H1 (cell line): ENCODE measurements around the gene COPS6. TPM values are rescaled to one million over a fixed set of nuclear protein-coding genes. Genes with fewer than 3 reads are reported as not detected.

ENCODE experiments used
- CTCF ChIA-PET: fragments of 300-600 bp; sonication (Branson Sonifier 250); formaldehyde crosslinking; loops from one replicate; lab custom pipeline; 2021; ENCODE audit not compliant: partially characterized antibody; lab: Charles Lee
- POLR2A ChIA-PET: fragments of 300-600 bp; sonication (Branson Sonifier 250); formaldehyde crosslinking; loops from one replicate; lab custom pipeline; 2021; ENCODE audit warnings: inconsistent platforms; ENCODE audit not compliant: partially characterized antibody; lab: Charles Lee
- DNase-seq, 2 experiments: peaks; one replicate each; pipeline versions ENCODE4 v3.0.0 to v3.0.0-alpha.2; 2010 to 2022; ENCODE audit warnings: low spot score in 2 of 2, low read depth in 1 of 2, mixed read lengths in 1 of 2
- FAIRE-seq: peaks from 2 replicates; lab custom pipeline; 2011; peaks lifted over from hg19 to GRCh38; lab: Jason Lieb, UNC
- H2AFZ ChIP-seq: 2 replicates; pipeline ENCODE4 v1.8.1; 2012; ENCODE audit warnings: low read length, inconsistent platforms
- H2AK5ac ChIP-seq: 2 replicates; pipeline ENCODE4 v1.6.1; 2013; ENCODE audit warnings: low read depth, low read length
- H2BK120ac ChIP-seq: replicated peaks from 2 replicates; pipeline ENCODE3; 2013; ENCODE audit warnings: low read depth, low read length, inconsistent platforms
- H2BK12ac ChIP-seq: 2 replicates; pipeline ENCODE4 v1.6.1; 2013; ENCODE audit warnings: low read depth, low read length
- H2BK15ac ChIP-seq: 2 replicates; pipeline ENCODE4 v1.6.1; 2013; ENCODE audit warnings: low read length
- H2BK20ac ChIP-seq: 2 replicates; pipeline ENCODE4 v1.6.1; 2013; ENCODE audit warnings: low read length
- H2BK5ac ChIP-seq: 2 replicates; pipeline ENCODE4 v1.6.1; 2013; ENCODE audit warnings: low read depth, low read length
- H3K14ac ChIP-seq: 2 replicates; pipeline ENCODE4 v1.6.1; 2013; ENCODE audit warnings: inconsistent platforms; ENCODE audit not compliant: insufficient read length
- H3K18ac ChIP-seq: 2 replicates; pipeline ENCODE4 v1.6.1; 2013; ENCODE audit warnings: low read length; ENCODE audit errors: extremely low read depth
- H3K23ac ChIP-seq: 2 replicates; pipeline ENCODE4 v1.6.1; 2013; ENCODE audit warnings: inconsistent platforms; ENCODE audit not compliant: insufficient read length
- H3K23me2 ChIP-seq: 2 replicates; pipeline ENCODE4 v1.6.1; 2013; ENCODE audit warnings: low read depth, low read length
- H3K27ac ChIP-seq: 2 replicates; pipeline ENCODE4 v1.6.1; 2011; ENCODE audit warnings: low read depth, low read length, inconsistent platforms
- H3K27me3 ChIP-seq, 4 experiments: replicated peaks in 1 of 4; 1 replicate in 1 of 4; 2 replicates in 3 of 4; pipeline versions ENCODE4 v1.6.1 to v1.8.1; 2011 to 2013; ENCODE audit warnings: low read length in 3 of 4, mild to moderate bottlenecking in 3 of 4, inconsistent platforms in 2 of 4, mixed read lengths in 2 of 4, moderate library complexity in 1 of 4; ENCODE audit not compliant: control insufficient read depth in 3 of 4, insufficient read depth in 3 of 4; ENCODE audit errors: extremely low read depth in 1 of 4
- H3K36me3 ChIP-seq, 4 experiments: 2 replicates each; pipeline versions ENCODE4 v1.6.1 to v1.8.1; 2011 to 2013; ENCODE audit warnings: mild to moderate bottlenecking in 4 of 4, low read length in 3 of 4, moderate library complexity in 2 of 4, control low read depth in 1 of 4, inconsistent platforms in 1 of 4; ENCODE audit not compliant: insufficient read depth in 4 of 4, control insufficient read depth in 2 of 4
- H3K4ac ChIP-seq: replicated peaks from 2 replicates; pipeline ENCODE3; 2013; ENCODE audit warnings: low read length, low read depth, mixed read lengths, inconsistent platforms; ENCODE audit not compliant: insufficient read length
- H3K4me1 ChIP-seq, 4 experiments: replicated peaks in 1 of 4; 1 replicate in 1 of 4; 2 replicates in 3 of 4; pipeline versions ENCODE4 v1.6.1 to v1.8.1; 2011 to 2013; ENCODE audit warnings: low read length in 3 of 4, inconsistent platforms in 2 of 4, mixed read lengths in 1 of 4; ENCODE audit not compliant: insufficient read depth in 4 of 4, control insufficient read depth in 3 of 4
- H3K4me2 ChIP-seq, 2 experiments: 2 replicates each; pipeline versions ENCODE4 v1.6.1 to v1.8.1; 2011 to 2013; ENCODE audit warnings: low read depth in 2 of 2, low read length in 2 of 2, control low read depth in 1 of 2, inconsistent platforms in 1 of 2, mild to moderate bottlenecking in 1 of 2; ENCODE audit not compliant: insufficient read depth in 1 of 2
- H3K4me3 ChIP-seq, 4 experiments: fragments of 200-600, 300-600 bp in 1 of 4; sonication (generic), shearing (Covaris generic), sonication (Bioruptor Twin) in 1 of 4; 2 replicates each; pipeline versions ENCODE4 v1.5.1 to v1.8.1; 2011 to 2016; ENCODE audit warnings: low read length in 4 of 4, low read depth in 3 of 4, control low read depth in 2 of 4, inconsistent platforms in 2 of 4, mild to moderate bottlenecking in 2 of 4, mixed read lengths in 1 of 4, moderate library complexity in 1 of 4; ENCODE audit not compliant: insufficient read depth in 2 of 4; ENCODE audit errors: extremely low read depth in 1 of 4
- H3K56ac ChIP-seq: replicated peaks from 2 replicates; pipeline ENCODE3; 2013; ENCODE audit warnings: low read depth, mild to moderate bottlenecking, mixed read lengths, low read length, inconsistent platforms; ENCODE audit not compliant: insufficient read length
- H3K79me1 ChIP-seq: 2 replicates; pipeline ENCODE4 v1.6.1; 2013; ENCODE audit warnings: low read depth, low read length, control low read depth
- H3K79me2 ChIP-seq, 2 experiments: 2 replicates each; pipeline versions ENCODE4 v1.6.1 to v1.8.1; 2012 to 2013; ENCODE audit warnings: low read length in 2 of 2, mild to moderate bottlenecking in 2 of 2, inconsistent platforms in 1 of 2; ENCODE audit not compliant: insufficient read depth in 2 of 2, control insufficient read depth in 1 of 2
- H3K9ac ChIP-seq, 4 experiments: replicated peaks in 1 of 4; 1 replicate in 1 of 4; 2 replicates in 3 of 4; pipeline versions ENCODE4 v1.6.1 to v1.8.1; 2011 to 2013; ENCODE audit warnings: low read depth in 3 of 4, low read length in 3 of 4, control low read depth in 2 of 4, mild to moderate bottlenecking in 2 of 4, moderate library complexity in 2 of 4, inconsistent platforms in 1 of 4; ENCODE audit errors: extremely low read depth in 1 of 4
- H3K9me3 ChIP-seq, 2 experiments: 2 replicates each; pipeline versions ENCODE4 v1.6.1 to v1.8.1; 2012 to 2013; ENCODE audit warnings: mild to moderate bottlenecking in 2 of 2, moderate library complexity in 2 of 2, control low read depth in 1 of 2, inconsistent platforms in 1 of 2, low read depth in 1 of 2, low read length in 1 of 2, mixed read lengths in 1 of 2; ENCODE audit not compliant: insufficient read depth in 2 of 2
- H4K20me1 ChIP-seq, 2 experiments: replicated peaks in 1 of 2; 2 replicates each; pipeline versions ENCODE3 to v1.8.1; 2011 to 2013; ENCODE audit warnings: inconsistent platforms in 2 of 2, low read length in 2 of 2, mild to moderate bottlenecking in 1 of 2; ENCODE audit not compliant: insufficient read depth in 2 of 2, control insufficient read depth in 1 of 2
- H4K5ac ChIP-seq: 2 replicates; pipeline ENCODE4 v1.6.1; 2013; ENCODE audit warnings: low read length, low read depth, mixed read lengths, inconsistent platforms; ENCODE audit not compliant: insufficient read length
- H4K8ac ChIP-seq: 2 replicates; pipeline ENCODE4 v1.8.0; 2013; ENCODE audit warnings: mild to moderate bottlenecking, moderate library complexity, low read length, inconsistent platforms; ENCODE audit not compliant: insufficient read depth; ENCODE audit errors: extremely low read depth
- H4K91ac ChIP-seq: replicated peaks from 2 replicates; pipeline ENCODE3; 2013; ENCODE audit warnings: low read length, mixed read lengths, inconsistent platforms; ENCODE audit not compliant: insufficient read length
- CEBPB ChIP-seq: IDR thresholded peaks from 2 replicates; pipeline ENCODE4 v1.6.1; 2012; ENCODE audit warnings: low read depth, low read length
- CREB1 ChIP-seq: IDR thresholded peaks from 2 replicates; pipeline ENCODE4 v1.6.1; 2012; ENCODE audit warnings: inconsistent platforms
- EZH2 ChIP-seq: fragments of 200-600 bp; sonication (generic); IDR thresholded peaks from 2 replicates; pipeline ENCODE4 v1.7.1; 2012; ENCODE audit warnings: low read depth, mild to moderate bottlenecking, moderate library complexity, low read length, inconsistent platforms; ENCODE audit not compliant: severe bottlenecking
- KDM5A ChIP-seq: fragments of 200-600 bp; IDR thresholded peaks from 2 replicates; pipeline ENCODE4 v1.7.1; 2012; ENCODE audit warnings: mild to moderate bottlenecking, low read length, inconsistent platforms, mixed read lengths
- NRF1 ChIP-seq: IDR thresholded peaks from 2 replicates; pipeline ENCODE4 v1.6.1; 2011; ENCODE audit warnings: mild to moderate bottlenecking, low read depth, low read length, improper control_type of control experiment
- POLR2A ChIP-seq, 2 experiments: IDR thresholded peaks; 1 replicate in 1 of 2; 2 replicates in 1 of 2; pipeline ENCODE4 v1.6.1; 2011; ENCODE audit warnings: low read depth in 2 of 2, low read length in 2 of 2, mild to moderate bottlenecking in 2 of 2; ENCODE audit errors: control extremely low read depth in 1 of 2
- POLR2AphosphoS5 ChIP-seq: IDR thresholded peaks from 2 replicates; pipeline ENCODE4 v1.6.1; 2011; ENCODE audit warnings: low read depth, low read length
- SP4 ChIP-seq: IDR thresholded peaks from 2 replicates; pipeline ENCODE4 v1.6.1; 2012; ENCODE audit warnings: low read length, inconsistent platforms
- WGBS, 2 experiments: shearing (Covaris generic) in 1 of 2; methylation state at CpG; one replicate each; pipeline versions ENCODE4 v1.1.6 to v1.1.7; 2013 to 2015; ENCODE audit warnings: low lambda C conversion rate in 2 of 2, mixed read lengths in 2 of 2, inconsistent platforms in 1 of 2, low coverage in 1 of 2, missing lambda C conversion rate in 1 of 2; ENCODE audit not compliant: insufficient replicate concordance in 2 of 2, insufficient coverage in 1 of 2, insufficient read length in 1 of 2; ENCODE audit errors: extremely low coverage in 1 of 2, missing lambda C conversion rate in 1 of 2; 5-methylcytosine and 5-hydroxymethylcytosine counted together
- polyA plus RNA-seq, 7 experiments: library from polyadenylated mRNA; depleted of rRNA in 3 of 7; stranded (reverse) in 5 of 7; unstranded in 2 of 7; fragments of >200 nt in 5 of 7; fragments of 200-250 nt in 2 of 7; gene quantifications; 1 replicate in 5 of 7; 2 replicates in 1 of 7; 4 replicates in 1 of 7; pipeline versions ENCODE4 v1.2.1 to v1.2.3, GENCODE V29; 2011 to 2013; ENCODE audit warnings: missing spikeins in 2 of 7, mixed read lengths in 2 of 7
- total RNA-seq: library from RNA; stranded (reverse); fragmentation: NEBNext Ultra II Directional; extraction: Animal tissue kit (Norgen Biotek cat#: 25700); gene quantifications from 2 replicates; pipeline ENCODE4 v1.2.1, GENCODE V29; 2021

The COPS6 gene
- total and polyA plus RNA-seq, 2 of the 8 experiments (the other 6 are each of a cell fraction or from before 2014, with no cell fraction given) = 127 to 225 TPM

DNA sequence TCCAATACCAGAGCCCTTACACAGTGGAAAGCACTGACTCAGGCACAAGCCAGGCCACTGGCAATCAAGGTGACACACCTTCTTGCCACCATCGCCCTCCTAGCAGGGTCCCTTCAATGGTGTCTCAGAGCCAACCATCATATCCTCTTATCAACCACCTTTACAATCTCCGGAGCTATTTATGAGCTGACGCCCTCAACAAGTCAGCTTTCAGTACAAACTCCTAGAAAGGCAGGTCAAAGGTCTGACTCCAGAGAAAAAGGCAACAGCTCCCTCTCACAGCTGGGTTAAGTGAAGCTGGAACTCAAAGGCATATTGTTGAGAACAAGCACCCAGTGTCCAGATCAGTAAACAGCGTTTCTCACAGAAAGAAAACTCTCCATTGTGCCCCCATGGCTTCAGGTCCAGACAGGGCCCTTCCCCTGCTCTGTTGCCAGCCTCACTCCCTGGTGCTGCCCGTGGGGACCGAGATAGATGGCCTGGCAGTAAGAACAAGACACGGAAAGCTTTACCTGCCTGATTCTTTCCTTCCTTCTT is 9.7 kb upstream of the COPS6 start:
- Histone ChIP-seq H3K9me3 (peaks cover 20 to 24% of the 10 kb centered on the region in 2 experiments), H4K5ac (no peak overlapping the region), H2BK120ac (no peak overlapping the region), H3K18ac (no peak overlapping the region), H2BK5ac (no peak overlapping the region), H3K14ac (no peak overlapping the region), H2AFZ (no peak overlapping the region), H3K4me2 (no peak overlapping the region; a peak in 1 of 4 replicates), H4K91ac (no peak overlapping the region), H3K27ac (no peak overlapping the region), H3K79me2 (peaks cover 32 to 52% of the 10 kb centered on the region in 2 experiments), H3K36me3 (peaks cover 38 to 60% (median 50%) of the 10 kb centered on the region in 4 experiments), H3K23ac (no peak overlapping the region), H2BK15ac (no peak overlapping the region), H3K23me2 (peaks cover 6% of the 10 kb centered on the region; the same call in 1 of the 2 replicates), H4K20me1 (peaks cover 1 to 3% of the 10 kb centered on the region in 2 experiments), H4K8ac (no peak overlapping the region), H2BK12ac (no peak overlapping the region), H2BK20ac (no peak overlapping the region), H2AK5ac (no peak overlapping the region; the same call in 1 of the 2 replicates), H3K9ac (no peak overlapping the region), H3K4me1 (peaks cover 0 to 9% (median 4%) of the 10 kb centered on the region in 4 experiments; a peak in 3 of 7 replicates), H3K79me1 (peaks cover 4% of the 10 kb centered on the region), H3K4ac (no peak overlapping the region), H3K56ac (no peak overlapping the region), H3K27me3 (no peaks in the 10 kb centered on the region; a peak in 1 of 7 replicates), H3K4me3 (no peak overlapping the region)
- ChIA-PET CTCF (interaction anchor here (0.8 to 1.3 kb wide), 3 partner anchors 10 to 57 kb away, joined by 3 read pairs; no protein-coding TSS in a partner anchor), POLR2A (interaction anchor here (0.6 to 19.6 kb wide), 6 partner anchors 9 to 707 kb away, joined by 3 to 722 read pairs (median 116); partner anchors contain the start of genes AP4M1, MCM7 and ZSCAN21)
- DNase-seq (no peak), FAIRE-seq (no peak)
- 87% methylated on average over 7 of the region's 7 CpGs; no CpG with 5 or more reads in 1 of the 2 experiments for WGBS, 2 experiments
- TF ChIP-seq CEBPB = no peak
- no peak for TF ChIP-seq KDM5A
- TF ChIP-seq EZH2 = no peak
- peak in 1 of 2 experiments; percentile 16; a peak in 1 of 3 replicates for TF ChIP-seq POLR2A (IDR thresholded peaks at IDR 0.05; ENCODE audit: control extremely low read depth in 1 of 2, low read depth in 2 of 2, low read length in 2 of 2)
- no peak for TF ChIP-seq SP4
- no peak for TF ChIP-seq CREB1
- TF ChIP-seq POLR2AphosphoS5 = peak; percentile 25
- no peak for TF ChIP-seq NRF1
